HG02981 (cell line): ENCODE results near the gene ETFDH.
"Not testable (repeated sequence)": the region's sequence is repeated elsewhere in the genome, so short reads cannot be mapped to it uniquely, and the experiment has no call there.

ENCODE experiments used
- ATAC-seq: cut with Tn5 transposase; IDR thresholded peaks from one replicate; pipeline ENCODE4 v1.9.1; 2021; ENCODE audit warnings: mild to moderate bottlenecking, moderate library complexity; ENCODE audit not compliant: unreplicated experiment

The ETFDH gene

GRCh38 chr4:158750379-158750778, 78.3 kb downstream of the ETFDH start:
- ATAC-seq, result no peak

DNA sequence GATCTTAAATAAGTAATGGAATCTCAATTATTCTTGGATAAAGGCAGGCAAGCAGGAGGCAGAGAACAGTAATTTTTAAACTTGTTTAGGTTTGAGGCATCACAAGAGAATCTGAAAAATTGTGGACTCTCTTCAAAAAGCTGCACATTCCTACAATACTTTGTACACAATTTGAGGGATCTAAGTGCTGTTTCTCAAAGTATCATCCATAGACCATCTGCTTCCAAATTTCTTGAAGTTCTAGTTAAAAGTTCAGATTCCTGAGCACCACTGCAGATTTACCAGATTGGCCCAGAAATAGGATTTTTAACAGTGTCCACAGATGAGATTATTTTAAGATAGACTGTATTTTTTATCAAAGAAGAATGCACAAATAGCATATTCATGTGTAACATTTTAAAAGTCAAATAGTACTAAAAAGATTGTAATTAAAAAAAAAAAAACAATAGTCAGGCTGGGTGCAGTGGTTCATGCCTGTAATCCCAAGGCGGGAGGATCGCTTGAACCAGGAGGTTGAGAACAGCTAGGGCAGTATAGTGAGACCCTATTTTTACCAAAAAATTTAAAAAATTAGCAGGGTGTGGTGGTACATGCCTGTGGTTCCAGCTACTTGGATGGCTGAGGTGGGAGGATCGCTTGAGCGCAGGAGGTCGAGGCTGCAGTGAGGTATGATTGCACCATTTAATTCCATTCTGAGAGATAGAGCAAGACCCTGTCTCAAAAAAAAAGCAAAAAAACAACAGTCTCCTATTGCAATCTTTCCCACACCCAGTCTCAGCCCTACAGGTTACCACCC, 82.5 kb downstream of the ETFDH start:
- ATAC-seq, result no peak

DNA sequence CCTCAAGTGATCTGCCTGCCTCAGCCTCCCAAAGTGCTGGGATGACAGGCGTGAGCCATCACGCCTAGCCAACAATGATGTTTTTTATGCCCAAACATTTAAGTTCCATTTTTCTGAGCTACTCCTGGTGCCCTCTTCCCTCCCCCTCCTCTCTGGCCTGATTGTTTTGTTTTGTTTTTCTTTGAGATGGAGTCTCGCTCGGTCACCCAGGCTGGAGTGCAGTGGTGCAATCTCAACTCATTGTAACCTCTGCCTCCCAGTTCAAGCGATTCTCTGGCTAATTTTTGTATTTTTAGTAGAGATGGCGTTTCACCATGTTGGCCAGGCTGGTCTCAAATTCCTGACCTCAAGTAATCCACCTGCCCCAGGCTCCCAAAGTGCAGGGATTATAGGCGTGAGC, 83.7 kb downstream of the ETFDH start:
- not testable (repeated sequence) for ATAC-seq

DNA sequence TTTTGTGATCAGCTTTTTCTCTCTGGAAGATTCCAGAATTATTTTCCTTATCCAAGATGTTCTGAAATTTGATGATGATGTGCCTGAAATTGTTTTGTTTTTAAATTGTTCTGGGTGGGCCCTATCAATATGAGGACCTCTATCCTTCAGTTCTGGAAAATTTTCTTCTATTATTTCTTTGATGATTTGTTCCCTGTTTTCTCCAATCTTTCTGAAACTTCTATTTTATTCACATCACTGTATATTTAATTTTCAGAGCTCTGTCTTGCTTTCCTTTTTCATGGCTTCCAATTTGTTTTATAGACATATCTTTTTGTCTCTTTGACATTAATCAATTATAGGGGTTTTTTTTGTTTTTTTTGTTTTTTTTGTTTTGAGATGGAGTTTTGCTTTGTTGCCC, 84.5 kb downstream of the ETFDH start:
- ATAC-seq, result no peak

- no peak for ATAC-seq
These were observed 86.0 kb downstream of the ETFDH start for GRCh38 chr4:158758142-158758541.

GRCh38 chr4:158758703-158759102, 86.6 kb downstream of the ETFDH start:
- ATAC-seq, result no peak
